ENCODE results near the gene CARD6.

Gene CARD6

DNA sequence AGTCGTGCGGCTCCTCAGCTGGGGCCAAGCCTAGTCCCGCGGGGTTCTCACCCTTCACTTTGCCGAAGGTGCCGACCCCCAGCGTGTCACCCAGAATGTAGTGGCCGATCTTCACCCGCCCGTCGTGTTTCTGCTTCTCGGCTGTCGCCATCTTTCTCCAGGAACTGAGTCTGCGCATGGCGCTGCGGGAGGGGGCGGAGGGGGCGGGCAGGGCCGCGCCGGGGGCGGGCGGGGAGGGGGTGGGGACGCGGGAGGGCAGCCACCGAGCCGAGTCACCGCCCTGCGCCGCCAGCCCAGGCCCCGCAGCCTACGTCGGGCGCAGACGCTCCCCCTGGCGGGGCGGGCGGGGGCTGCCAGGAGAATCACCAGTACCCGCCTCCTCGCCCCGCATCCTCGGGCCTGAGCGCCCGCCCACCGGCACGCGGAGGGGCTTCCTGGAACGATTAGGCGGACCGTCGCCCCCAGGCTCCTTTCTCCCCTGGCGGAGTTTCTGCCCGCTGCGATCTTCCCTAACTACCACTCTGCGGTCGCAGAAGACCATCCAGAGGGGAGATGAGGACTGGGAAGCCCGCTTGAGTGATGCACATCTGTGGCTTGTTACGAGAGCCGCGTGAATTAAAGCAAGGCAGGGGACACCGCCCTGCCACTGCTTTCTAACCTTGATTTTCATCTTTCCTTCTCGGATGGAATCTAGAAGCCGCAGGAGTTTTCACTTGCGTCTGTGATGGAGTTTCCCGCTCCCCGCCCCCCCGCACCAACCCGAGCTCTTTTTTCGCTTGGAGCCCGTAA lies 43.0 kb upstream of the CARD6 start, which contains the start of gene PRKAA1:
PRKAA1 (minus strand) TSS at position 363 of the 789 bp plus-strand sequence; CDS start at position 178, 185 bp downstream.
- TF ChIP-seq FOXM1 (IDR thresholded peaks at IDR 0.05; ENCODE audit: borderline replicate concordance, low read depth) (no peak), YY1 (IDR thresholded peaks at IDR 0.05; ENCODE audit: low read depth) (peak; percentile 91), TAF1 (IDR thresholded peaks at IDR 0.05; ENCODE audit: low read depth) (peak; percentile 80), EGR1 (IDR thresholded peaks at IDR 0.05) (peak; percentile 42; the same call in 1 of the 2 replicates), CEBPB (IDR thresholded peaks at IDR 0.05) (no peak), ZBTB7A (IDR thresholded peaks at IDR 0.05; ENCODE audit: low read depth) (peak; percentile 78; the same call in 1 of the 2 replicates), NFIC (IDR thresholded peaks at IDR 0.05) (no peak)
- TF ChIP-seq, protein P1, sequence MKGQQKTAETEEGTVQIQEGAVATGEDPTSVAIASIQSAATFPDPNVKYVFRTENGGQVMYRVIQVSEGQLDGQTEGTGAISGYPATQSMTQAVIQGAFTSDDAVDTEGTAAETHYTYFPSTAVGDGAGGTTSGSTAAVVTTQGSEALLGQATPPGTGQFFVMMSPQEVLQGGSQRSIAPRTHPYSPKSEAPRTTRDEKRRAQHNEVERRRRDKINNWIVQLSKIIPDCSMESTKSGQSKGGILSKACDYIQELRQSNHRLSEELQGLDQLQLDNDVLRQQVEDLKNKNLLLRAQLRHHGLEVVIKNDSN (IDR thresholded peaks at IDR 0.05) = no peak
- TF ChIP-seq, protein P2, sequence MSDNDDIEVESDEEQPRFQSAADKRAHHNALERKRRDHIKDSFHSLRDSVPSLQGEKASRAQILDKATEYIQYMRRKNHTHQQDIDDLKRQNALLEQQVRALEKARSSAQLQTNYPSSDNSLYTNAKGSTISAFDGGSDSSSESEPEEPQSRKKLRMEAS (IDR thresholded peaks at IDR 0.05) = no peak

DNA sequence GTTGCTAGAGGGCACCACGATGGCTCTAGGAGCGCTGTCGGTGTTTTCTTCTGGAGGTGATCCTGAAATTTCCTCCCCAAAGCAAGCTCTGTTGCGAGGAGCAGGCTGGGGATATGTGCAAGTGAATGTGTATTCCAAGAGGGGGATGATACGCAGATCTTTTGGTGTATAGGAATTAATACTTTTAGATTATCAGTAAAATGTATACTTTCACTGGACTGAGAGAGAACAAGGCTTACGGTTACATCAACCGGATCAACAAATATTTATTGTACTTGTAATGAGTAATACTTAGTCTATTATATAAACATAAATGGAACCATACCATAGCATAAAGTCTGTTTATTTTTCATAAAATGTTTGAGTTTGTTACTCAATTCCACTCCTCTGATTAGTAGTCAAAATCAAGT lies 42.4 kb upstream of the CARD6 start:
- TF ChIP-seq NFIC (IDR thresholded peaks at IDR 0.05) = no peak
- TF ChIP-seq TEAD4 (IDR thresholded peaks at IDR 0.05) = no peak
- TF ChIP-seq EGR1 (IDR thresholded peaks at IDR 0.05) = no peak
- TF ChIP-seq TCF12 (IDR thresholded peaks at IDR 0.05; ENCODE audit: low read depth) = no peak
- TF ChIP-seq, protein P1 (IDR thresholded peaks at IDR 0.05) = no peak

DNA sequence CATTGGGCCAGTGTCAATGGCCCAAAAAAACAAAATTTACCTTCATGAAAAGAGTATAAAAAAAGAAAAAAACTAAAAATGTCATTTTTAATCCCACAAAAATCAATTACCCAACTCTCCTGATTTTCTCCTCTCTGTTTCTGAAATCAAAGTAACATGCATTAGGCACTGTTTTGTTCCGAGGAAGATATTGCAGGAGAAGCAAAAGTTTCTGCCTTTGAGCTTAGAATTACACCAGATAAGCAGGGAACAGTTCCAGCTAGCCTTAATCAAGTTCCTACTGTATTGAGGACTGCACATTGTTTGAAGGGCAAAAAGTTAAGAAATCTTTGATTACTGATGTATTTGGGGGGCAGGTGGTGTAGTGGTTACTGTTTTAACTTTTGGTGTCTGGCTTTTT lies 41.9 kb upstream of the CARD6 start:
- no peak for TF ChIP-seq CEBPB (IDR thresholded peaks at IDR 0.05)
- TF ChIP-seq YY1 (IDR thresholded peaks at IDR 0.05; ENCODE audit: low read depth) = no peak
- no peak for TF ChIP-seq ZBTB7A (IDR thresholded peaks at IDR 0.05; ENCODE audit: low read depth)

DNA sequence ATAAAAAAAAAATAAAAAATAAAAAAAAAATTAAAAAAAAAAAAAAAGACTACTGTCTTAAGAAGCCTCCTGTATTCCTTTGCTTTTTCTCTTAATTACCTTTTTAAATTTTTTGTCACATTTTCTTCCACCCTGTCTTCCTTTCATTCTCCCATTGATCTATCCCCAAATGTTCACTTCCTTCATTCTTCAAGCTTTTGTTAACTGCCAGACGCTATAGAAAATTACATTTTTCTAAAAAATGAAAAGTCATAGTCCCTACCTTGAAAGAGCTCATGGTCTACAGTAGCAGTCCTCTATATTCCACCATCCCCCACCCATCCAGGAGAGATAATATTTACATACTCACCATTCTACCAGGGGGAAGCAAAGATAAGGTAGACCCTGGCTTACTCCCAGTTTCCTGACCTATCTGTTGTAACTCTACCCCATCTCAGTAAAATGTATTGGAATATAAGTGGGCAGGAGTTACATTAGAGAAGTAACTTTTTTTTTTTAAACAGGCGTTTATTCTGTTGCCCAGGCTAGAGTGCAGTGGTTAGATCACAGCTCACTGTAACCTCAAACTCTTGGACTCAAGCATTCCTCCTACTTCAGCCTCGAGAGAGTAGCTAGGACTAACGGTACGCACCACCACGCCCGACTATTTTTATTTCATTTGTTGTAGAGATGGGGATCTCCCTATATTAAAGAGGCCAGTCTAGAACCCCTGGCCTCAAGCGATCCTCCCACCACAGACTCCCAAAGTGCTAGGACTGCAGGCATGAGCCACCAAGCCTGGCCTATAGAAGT lies 39.2 kb upstream of the CARD6 start:
- TF ChIP-seq, protein P1 (IDR thresholded peaks at IDR 0.05) = no peak
- TF ChIP-seq, protein P3, sequence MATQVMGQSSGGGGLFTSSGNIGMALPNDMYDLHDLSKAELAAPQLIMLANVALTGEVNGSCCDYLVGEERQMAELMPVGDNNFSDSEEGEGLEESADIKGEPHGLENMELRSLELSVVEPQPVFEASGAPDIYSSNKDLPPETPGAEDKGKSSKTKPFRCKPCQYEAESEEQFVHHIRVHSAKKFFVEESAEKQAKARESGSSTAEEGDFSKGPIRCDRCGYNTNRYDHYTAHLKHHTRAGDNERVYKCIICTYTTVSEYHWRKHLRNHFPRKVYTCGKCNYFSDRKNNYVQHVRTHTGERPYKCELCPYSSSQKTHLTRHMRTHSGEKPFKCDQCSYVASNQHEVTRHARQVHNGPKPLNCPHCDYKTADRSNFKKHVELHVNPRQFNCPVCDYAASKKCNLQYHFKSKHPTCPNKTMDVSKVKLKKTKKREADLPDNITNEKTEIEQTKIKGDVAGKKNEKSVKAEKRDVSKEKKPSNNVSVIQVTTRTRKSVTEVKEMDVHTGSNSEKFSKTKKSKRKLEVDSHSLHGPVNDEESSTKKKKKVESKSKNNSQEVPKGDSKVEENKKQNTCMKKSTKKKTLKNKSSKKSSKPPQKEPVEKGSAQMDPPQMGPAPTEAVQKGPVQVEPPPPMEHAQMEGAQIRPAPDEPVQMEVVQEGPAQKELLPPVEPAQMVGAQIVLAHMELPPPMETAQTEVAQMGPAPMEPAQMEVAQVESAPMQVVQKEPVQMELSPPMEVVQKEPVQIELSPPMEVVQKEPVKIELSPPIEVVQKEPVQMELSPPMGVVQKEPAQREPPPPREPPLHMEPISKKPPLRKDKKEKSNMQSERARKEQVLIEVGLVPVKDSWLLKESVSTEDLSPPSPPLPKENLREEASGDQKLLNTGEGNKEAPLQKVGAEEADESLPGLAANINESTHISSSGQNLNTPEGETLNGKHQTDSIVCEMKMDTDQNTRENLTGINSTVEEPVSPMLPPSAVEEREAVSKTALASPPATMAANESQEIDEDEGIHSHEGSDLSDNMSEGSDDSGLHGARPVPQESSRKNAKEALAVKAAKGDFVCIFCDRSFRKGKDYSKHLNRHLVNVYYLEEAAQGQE (IDR thresholded peaks at IDR 0.05; ENCODE audit: low read depth) = no peak
- no peak for TF ChIP-seq ZBTB7A (IDR thresholded peaks at IDR 0.05; ENCODE audit: low read depth)
- TF ChIP-seq, protein P2 (IDR thresholded peaks at IDR 0.05) = no peak
- TF ChIP-seq FOXM1 (IDR thresholded peaks at IDR 0.05; ENCODE audit: borderline replicate concordance, low read depth) = no peak
- TF ChIP-seq CREB1 (IDR thresholded peaks at IDR 0.05; ENCODE audit: low read depth) = no peak
- TF ChIP-seq YY1 (IDR thresholded peaks at IDR 0.05; ENCODE audit: low read depth) = no peak
- TF ChIP-seq EP300 (IDR thresholded peaks at IDR 0.05; ENCODE audit: borderline replicate concordance) = no peak
- no peak for TF ChIP-seq RAD21 (IDR thresholded peaks at IDR 0.05; ENCODE audit: low read depth)
- TF ChIP-seq NFIC (IDR thresholded peaks at IDR 0.05) = no peak
- TF ChIP-seq TCF12 (IDR thresholded peaks at IDR 0.05; ENCODE audit: low read depth) = no peak

DNA sequence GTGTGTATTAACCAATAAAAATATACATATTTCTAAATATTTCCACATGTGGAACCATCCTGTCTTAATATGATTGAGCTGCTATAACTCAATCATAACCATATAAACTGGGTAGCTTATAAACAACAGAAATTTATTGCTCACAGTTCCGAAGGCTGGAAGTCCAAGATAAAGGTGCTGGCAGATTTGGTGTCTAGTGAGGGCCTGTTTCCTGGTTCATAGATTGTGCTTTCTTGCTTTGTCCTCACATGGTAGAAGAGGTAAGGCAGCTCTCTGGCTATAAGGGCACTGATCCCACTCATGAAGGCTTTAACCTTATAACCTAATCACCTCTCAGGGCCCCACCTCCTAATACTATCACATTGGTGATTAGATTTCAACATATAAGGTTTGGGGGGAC lies 29.0 kb upstream of the CARD6 start:
- TF ChIP-seq, protein P2 (IDR thresholded peaks at IDR 0.05) = no peak
- TF ChIP-seq TCF12 (IDR thresholded peaks at IDR 0.05; ENCODE audit: low read depth) = no peak
- no peak for TF ChIP-seq EP300 (IDR thresholded peaks at IDR 0.05; ENCODE audit: borderline replicate concordance)
- TF ChIP-seq TAF1 (IDR thresholded peaks at IDR 0.05; ENCODE audit: low read depth) = no peak
- TF ChIP-seq, protein P3 (IDR thresholded peaks at IDR 0.05; ENCODE audit: low read depth) = no peak
- TF ChIP-seq TEAD4 (IDR thresholded peaks at IDR 0.05) = no peak
- no peak for TF ChIP-seq FOXM1 (IDR thresholded peaks at IDR 0.05; ENCODE audit: borderline replicate concordance, low read depth)
- TF ChIP-seq CREB1 (IDR thresholded peaks at IDR 0.05; ENCODE audit: low read depth) = no peak
- TF ChIP-seq, protein P1 (IDR thresholded peaks at IDR 0.05) = no peak
- TF ChIP-seq EGR1 (IDR thresholded peaks at IDR 0.05) = no peak
- TF ChIP-seq NFIC (IDR thresholded peaks at IDR 0.05) = no peak
- TF ChIP-seq RAD21 (IDR thresholded peaks at IDR 0.05; ENCODE audit: low read depth) = no peak
